ENCODE measurements around the gene SLC26A6.

SLC26A6 gene

DNA sequence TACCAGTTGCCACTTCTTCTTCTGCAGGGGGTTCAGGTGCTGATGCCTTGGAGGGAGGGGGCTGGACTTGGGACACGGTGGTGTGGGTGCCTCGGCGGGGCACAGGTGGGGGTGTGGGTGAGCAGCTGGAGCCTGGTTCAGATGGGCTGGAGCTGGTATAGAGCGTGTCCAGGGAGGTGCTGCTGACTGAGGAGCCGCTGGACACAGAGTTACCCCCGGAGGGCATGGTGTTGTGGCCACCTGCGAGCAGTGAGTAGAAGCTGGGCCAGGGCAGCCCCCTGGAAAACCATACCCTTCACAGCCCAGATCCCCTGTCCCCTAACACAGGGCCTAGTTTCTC lies 46.2 kb upstream of the SLC26A6 start:
- no peak for DNase-seq (ENCODE audit: low read depth, low spot score)
- POLR2A ChIA-PET: no interaction called here
- TF ChIP-seq, protein P1, sequence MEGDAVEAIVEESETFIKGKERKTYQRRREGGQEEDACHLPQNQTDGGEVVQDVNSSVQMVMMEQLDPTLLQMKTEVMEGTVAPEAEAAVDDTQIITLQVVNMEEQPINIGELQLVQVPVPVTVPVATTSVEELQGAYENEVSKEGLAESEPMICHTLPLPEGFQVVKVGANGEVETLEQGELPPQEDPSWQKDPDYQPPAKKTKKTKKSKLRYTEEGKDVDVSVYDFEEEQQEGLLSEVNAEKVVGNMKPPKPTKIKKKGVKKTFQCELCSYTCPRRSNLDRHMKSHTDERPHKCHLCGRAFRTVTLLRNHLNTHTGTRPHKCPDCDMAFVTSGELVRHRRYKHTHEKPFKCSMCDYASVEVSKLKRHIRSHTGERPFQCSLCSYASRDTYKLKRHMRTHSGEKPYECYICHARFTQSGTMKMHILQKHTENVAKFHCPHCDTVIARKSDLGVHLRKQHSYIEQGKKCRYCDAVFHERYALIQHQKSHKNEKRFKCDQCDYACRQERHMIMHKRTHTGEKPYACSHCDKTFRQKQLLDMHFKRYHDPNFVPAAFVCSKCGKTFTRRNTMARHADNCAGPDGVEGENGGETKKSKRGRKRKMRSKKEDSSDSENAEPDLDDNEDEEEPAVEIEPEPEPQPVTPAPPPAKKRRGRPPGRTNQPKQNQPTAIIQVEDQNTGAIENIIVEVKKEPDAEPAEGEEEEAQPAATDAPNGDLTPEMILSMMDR (IDR thresholded peaks at IDR 0.05; ENCODE audit: insufficient read depth, low read length, missing control alignments): no peak
- H3K4me3 ChIP-seq (ENCODE audit: low read depth, low read length): no peak overlapping the region
- CTCF ChIA-PET: interaction anchor here (0.7 to 0.9 kb wide), 3 partner anchors 17 to 244 kb away, joined by 3 to 4 read pairs (median 3); no protein-coding TSS in a partner anchor

- H3K4me3 ChIP-seq (ENCODE audit: low read depth, low read length): no peak overlapping the region
- no peak for DNase-seq (ENCODE audit: low read depth, low spot score)
- ChIA-PET POLR2A (no interaction called here), CTCF (interaction anchor here (0.7 to 0.9 kb wide), 2 partner anchors 17 to 244 kb away, joined by 3 to 4 read pairs; no protein-coding TSS in a partner anchor)
- TF ChIP-seq, protein P1 (IDR thresholded peaks at IDR 0.05; ENCODE audit: insufficient read depth, low read length, missing control alignments): no peak
These were observed 45.7 kb upstream of the SLC26A6 start for GRCh38 chr3:48680811-48681540.

DNA sequence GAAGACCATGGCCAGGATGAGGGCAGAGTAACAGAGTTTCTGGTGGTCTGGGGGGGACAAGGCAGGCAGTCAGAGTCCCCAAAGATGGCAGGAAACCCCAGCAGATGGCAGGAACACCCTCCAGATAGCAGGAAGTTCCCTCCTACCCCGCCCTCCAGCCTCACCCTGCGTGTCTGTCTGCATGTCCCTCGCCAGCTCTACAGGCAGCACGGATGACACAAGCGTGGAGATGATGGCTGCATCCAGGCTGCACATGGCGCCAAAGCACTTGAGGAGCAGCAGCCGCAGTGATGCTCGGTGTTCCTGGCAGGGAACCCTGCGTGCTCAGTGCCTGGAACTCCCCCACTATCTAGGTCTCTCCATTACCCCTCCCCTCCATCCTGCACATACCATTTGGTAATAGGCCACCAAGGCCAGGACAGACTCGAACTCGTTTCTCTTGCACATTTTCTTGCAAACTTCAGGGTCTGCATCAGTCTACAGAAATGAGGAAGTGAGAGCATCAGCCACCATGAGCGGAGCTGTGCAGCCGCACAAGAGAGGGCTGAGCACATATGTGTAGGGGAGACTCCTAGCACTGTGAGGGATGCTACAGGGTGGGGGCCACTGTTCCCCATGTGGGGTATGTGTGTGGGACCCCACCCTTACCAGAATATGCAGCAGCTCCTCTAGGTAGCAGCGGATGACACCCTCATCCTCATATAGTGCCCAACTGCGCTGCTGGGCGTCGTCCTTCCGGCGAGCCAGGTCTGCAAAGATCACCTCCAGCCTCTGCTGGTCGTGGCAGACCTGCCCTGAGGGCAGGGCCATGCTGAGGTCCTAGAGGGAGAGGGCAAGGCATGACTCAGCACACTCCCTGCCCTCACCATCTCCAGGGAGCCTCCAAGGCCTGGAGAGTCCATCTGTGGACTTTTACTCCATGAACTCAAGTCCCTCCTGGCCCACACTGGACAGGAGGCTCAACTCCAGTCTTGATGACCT lies 44.4 kb upstream of the SLC26A6 start:
- TF ChIP-seq, protein P1 (IDR thresholded peaks at IDR 0.05; ENCODE audit: insufficient read depth, low read length, missing control alignments): no peak
- ChIA-PET POLR2A (no interaction called here), CTCF (interaction anchor here (1.1 kb wide), 1 partner anchor 16 kb away, joined by 4 read pairs; no protein-coding TSS in a partner anchor)
- no peak overlapping the region for H3K4me3 ChIP-seq (ENCODE audit: low read depth, low read length)
- no peak for DNase-seq (ENCODE audit: low read depth, low spot score)

GRCh38 chr3:48678566-48679380 lies 43.5 kb upstream of the SLC26A6 start:
- POLR2A ChIA-PET: no interaction called here
- CTCF ChIA-PET: no interaction called here
- DNase-seq (ENCODE audit: low read depth, low spot score): no peak
- H3K4me3 ChIP-seq (ENCODE audit: low read depth, low read length): no peak overlapping the region
- TF ChIP-seq, protein P1 (IDR thresholded peaks at IDR 0.05; ENCODE audit: insufficient read depth, low read length, missing control alignments): no peak

- ChIA-PET POLR2A (no interaction called here), CTCF (interaction anchor here (0.9 to 1.5 kb wide), 2 partner anchors 13 to 119 kb away, joined by 4 read pairs; no protein-coding TSS in a partner anchor)
- DNase-seq (ENCODE audit: low read depth, low spot score): no peak
- H3K4me3 ChIP-seq (ENCODE audit: low read depth, low read length): no peak overlapping the region
- TF ChIP-seq, protein P1 (IDR thresholded peaks at IDR 0.05; ENCODE audit: insufficient read depth, low read length, missing control alignments): no peak
These were observed 42.8 kb upstream of the SLC26A6 start for GRCh38 chr3:48678056-48678455.
